ENCODE data around the gene KDF1.
A peak's percentile ranks its signal among the peaks of the same experiment; 100 is the strongest.

The KDF1 gene, protein sequence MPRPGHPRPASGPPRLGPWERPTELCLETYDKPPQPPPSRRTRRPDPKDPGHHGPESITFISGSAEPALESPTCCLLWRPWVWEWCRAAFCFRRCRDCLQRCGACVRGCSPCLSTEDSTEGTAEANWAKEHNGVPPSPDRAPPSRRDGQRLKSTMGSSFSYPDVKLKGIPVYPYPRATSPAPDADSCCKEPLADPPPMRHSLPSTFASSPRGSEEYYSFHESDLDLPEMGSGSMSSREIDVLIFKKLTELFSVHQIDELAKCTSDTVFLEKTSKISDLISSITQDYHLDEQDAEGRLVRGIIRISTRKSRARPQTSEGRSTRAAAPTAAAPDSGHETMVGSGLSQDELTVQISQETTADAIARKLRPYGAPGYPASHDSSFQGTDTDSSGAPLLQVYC

DNA sequence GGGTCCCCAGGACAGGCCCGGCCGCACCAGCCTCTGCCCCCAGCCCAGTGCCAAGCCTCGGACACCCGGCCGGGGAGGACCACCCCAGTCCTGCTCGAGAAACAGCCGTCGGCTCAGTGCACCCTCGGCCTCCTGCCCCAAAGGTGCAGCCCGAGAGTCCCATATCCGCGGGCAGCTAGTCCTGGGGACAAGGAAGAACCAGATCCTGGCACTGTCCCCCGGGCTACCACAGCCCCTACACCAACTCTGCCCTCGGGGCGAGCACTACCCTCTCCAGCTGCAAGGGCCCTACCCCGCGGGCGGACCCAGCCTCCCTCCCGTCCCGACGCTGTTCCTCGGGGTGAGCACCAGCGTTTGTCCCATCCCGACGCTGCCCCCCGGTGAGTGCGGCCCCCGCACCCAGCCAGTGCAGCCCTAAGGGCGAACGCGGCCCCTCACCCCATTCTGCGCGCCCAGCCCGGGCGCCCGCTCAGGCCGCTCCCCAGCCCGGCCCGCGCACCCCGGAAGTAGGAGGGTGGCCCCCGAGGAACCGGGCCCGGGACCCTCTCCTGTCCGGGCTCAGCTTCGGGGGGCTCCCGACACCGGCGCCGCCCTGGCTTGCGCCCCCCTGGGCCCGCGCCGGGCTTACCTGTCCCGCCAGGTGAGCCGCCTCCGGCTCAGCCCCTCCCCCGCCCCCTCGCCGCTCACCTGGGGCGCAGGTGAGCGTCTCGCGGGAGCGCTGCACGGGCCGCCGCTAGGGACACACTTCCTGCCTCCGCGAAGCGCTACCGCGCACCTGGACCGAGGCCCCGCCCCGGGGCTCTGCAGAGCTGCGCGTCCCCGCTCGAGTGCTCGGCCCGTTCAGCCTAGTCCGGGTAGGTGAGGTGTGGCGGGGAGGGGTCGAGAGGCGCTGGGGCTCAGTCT is at the start of gene KDF1:
TSS of gene KDF1 (minus strand) at position 747 of the 903 bp plus-strand sequence. CDS start 8,088 bp downstream, outside the sequence.
- DNase-seq = peak; percentile 53

GRCh38 chr1:27009601-27010197 is 49.4 kb upstream of the KDF1 start:
- no peak for DNase-seq

- no peak for DNase-seq
Observed at GRCh38 chr1:27007909-27008582, 47.8 kb upstream of the KDF1 start.

- DNase-seq = no peak
Observed at GRCh38 chr1:27006683-27007082, 46.4 kb upstream of the KDF1 start.

DNA sequence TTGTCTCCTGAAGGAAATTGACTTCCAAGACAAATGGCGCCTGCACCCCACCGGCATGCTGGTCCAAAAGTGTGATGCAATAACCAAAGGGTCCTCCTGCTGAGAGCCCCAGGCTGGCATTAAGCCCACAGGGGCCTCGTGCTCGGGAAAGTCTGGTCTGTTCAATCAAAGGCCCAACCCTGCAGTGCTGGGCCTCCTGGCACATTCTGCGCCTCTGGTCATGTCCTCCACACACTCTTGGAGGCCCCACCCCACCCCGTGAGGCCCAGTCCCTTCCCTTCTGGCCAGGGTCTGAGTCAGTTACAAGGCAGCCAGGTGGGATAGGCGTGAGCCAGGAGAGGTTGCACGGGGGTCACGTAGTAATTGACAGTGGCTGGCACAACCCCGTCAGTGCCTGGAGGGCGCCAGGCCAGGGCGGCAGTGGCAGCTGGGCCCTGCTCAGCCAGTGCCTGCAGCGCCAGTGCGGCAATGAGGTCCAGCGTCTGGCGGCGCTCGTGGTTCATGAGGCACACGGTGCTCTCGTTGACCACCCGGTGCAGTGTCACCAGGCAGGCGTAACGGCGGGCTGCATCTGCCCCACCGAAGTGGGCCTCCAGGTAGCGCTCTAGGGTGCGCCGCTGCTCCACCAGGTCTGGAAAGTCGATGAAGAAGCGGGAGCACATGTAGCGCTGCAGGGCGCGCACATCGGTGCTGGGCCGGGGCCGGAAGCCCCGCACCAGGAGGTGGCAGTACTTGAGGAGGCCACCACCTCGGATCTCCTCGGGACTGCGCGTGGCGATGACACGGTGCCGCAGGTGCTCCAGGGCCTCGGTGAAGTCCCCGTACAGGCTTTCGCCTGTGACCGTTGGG is 45.6 kb upstream of the KDF1 start:
- no peak for DNase-seq

GRCh38 chr1:27005166-27005530 is 44.9 kb upstream of the KDF1 start:
- DNase-seq = no peak

GRCh38 chr1:27004471-27005165 is 44.4 kb upstream of the KDF1 start:
- DNase-seq = no peak

- no peak for DNase-seq
Observed at GRCh38 chr1:27003745-27004470, 43.6 kb upstream of the KDF1 start.

- no peak for DNase-seq
Observed at GRCh38 chr1:27001570-27002360, 41.5 kb upstream of the KDF1 start.

DNA sequence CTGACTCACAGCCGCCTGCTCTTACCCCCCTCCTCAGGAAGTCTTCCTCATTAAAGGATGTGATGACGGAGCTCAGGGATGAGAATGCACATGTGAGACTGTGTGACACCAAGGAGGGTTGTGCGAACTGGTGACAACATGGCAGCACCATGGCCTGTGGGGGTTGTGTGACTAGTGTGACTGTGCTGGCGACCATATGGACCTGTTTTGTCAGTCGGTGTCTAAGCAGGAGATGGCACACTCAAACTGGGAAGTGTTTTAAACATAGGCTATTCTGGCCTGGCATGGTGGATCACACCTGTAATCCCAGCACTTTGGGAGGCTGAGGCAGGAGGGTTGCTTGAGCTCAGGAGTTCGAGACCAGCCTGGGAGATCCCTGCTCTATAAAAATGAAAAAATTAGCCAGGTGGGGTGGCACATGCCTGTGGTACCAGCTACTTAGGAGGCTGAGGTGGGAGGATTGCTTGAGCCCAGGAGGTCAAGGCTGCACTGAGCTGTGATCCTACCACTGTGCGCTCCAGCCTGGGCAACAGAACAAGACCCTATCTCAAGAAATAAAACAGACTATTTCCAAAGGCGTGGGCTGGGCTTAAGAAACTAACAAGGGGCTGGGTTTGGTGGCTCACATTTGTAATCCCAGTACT is 40.7 kb upstream of the KDF1 start:
- DNase-seq = no peak

DNA sequence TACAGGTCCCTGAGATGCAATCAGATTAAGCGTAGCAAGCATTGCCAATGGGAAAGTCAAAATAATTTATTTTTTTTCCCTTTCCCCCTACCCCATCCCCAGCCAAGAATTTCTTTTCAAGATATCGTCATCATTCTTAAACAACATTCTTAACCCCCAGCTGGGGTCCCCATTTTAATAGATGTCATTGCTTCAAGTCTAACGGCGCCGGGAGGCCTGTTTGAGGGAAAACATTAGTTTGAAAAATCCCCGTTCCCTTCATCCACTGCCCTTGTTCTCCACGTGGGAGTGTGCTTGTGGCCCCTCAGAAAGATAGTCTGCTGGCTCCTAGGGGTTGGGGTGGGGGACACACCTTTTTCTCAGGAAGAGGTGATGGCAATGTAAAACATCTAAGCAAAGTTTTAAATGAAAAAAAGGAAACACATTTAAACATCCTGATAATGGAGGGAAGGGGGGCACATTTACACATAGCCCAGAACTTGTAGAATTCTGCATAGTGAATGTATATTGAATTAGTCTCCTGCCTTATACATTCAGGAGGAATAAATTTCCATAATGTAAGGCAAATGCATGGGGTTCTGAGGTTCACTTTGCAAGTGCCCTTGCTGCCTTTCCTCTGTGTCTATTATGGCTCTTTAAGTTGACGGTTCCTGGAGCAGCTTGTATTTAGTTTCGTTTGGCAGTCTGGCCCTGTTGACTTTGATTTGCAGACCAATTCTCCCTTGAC is 40.0 kb upstream of the KDF1 start:
- no peak for DNase-seq

DNA sequence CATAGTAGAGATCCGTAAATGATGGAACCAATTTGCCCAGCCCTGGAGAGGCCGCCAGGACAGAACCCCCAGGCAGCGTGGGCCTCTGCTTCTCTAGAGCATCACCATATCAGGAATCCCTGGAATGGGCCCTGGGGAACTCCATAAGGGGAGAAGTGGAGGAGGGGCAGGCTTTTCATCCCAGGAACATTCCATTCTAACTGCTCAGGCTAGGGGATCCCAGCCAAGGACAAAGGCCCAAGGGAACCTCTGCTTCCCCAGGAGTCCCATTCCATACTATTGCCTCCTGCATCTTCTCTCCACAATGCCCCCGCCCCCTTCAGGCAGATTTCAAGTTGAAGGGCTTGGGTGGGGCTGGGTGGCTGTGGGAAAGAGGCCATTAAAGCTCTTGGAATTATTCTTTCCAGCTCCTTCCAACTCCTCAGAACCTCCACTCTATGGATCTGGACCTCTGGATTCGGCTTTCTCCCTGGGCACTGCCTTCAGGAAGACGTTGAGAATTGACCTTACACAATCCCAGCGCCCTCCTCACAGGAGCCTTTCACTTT is 39.2 kb upstream of the KDF1 start:
- no peak for DNase-seq

DNA sequence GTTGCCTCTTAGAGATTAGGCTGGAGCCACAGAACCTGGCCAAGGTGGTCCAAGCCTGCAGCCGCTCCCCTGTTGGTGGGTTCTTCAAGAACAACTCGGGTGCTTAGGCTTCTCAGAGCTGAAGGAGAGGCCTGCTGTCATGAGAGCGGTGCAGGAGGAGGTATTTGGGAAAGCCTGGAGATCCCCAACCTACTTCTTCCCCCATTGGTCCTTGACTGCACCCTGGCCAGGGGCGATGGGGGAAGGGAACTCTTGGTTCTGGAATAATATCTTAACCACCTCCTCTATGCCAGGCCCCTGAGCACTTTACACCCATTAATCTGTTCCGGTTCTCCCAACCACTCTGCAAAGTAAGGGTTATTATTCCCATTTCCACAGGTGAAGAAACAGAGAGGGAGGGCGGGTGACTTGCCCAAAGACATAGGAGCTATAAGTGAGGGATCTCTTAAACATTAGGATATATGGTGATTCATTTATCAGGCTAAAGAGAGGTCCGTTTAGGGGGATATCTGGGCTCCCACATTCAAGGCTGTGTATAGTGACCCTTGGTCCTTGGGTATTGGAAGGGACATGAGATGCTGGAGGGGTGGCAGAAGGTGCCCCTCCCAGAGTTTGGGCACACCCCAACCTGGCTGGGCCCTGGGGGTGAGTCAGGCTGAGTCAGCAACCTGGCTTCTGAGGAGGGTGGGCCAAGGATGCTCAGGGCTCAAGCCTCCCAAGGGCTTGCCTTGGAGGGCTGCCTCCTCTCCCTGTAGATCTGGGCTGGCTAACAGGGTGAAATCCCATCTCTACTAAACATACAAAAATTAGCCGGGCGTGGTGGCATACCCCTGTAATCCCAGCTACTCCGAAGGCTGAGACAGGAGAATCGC is 38.4 kb upstream of the KDF1 start:
- no peak for DNase-seq

GRCh38 chr1:26996665-26997064 is 36.4 kb upstream of the KDF1 start:
- DNase-seq = no peak

DNA sequence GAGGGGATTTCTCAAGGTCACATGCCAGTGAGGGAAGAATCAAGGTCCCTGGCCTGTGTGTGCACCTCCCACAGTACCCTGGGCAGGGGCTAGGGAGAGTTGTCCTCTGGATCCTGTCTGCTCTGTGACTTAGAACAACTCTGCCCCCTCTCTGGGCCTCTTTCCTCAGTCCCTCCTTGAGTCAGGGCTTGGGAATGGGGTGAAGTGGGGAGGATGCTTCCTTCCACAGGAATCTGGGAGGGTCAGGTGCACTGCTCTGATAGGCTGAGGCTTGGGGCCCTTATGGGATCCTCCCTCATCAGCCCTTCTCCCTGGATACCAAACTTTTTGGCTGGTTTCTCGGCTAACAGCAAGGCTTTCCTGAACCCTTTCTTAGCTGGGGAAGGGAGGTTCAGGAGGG is 35.8 kb upstream of the KDF1 start:
- DNase-seq = no peak

GRCh38 chr1:26994787-26995517 is 34.7 kb upstream of the KDF1 start:
- no peak for DNase-seq
